ENCODE measurements around the gene LSP1. TPM values are rescaled to one million over a fixed set of nuclear protein-coding genes. Genes with fewer than 3 reads are reported as not detected.

LSP1 gene
- total RNA-seq, 2 donors from 2014 or later: 6.7 to 11.6 TPM

DNA sequence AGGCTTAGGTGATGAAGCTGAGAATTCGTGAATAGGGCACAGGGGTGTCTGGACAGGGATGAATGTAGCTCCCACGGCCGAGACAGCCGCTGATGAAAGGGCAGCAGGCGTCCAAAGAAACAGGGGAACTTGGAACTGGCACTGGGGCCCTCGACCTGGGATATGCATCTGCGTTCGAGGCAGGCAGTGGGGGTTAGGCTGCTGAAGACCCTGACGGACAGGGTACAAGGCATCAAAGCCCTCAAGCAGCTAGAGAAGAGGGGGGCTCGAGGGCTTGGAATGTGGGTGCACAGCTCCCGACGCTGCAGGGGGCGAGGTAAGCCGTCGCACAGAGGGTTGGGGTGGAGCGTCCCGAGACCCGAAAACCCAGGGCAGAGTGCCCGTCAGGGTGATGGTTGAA lies 25.0 kb upstream of the LSP1 start:
- TF ChIP-seq POLR2AphosphoS5 (IDR thresholded peaks at IDR 0.05) (no peak), POLR2A (IDR thresholded peaks at IDR 0.05) (no peak)
- TF ChIP-seq, protein P1, sequence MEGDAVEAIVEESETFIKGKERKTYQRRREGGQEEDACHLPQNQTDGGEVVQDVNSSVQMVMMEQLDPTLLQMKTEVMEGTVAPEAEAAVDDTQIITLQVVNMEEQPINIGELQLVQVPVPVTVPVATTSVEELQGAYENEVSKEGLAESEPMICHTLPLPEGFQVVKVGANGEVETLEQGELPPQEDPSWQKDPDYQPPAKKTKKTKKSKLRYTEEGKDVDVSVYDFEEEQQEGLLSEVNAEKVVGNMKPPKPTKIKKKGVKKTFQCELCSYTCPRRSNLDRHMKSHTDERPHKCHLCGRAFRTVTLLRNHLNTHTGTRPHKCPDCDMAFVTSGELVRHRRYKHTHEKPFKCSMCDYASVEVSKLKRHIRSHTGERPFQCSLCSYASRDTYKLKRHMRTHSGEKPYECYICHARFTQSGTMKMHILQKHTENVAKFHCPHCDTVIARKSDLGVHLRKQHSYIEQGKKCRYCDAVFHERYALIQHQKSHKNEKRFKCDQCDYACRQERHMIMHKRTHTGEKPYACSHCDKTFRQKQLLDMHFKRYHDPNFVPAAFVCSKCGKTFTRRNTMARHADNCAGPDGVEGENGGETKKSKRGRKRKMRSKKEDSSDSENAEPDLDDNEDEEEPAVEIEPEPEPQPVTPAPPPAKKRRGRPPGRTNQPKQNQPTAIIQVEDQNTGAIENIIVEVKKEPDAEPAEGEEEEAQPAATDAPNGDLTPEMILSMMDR (IDR thresholded peaks at IDR 0.05): no peak
- Histone ChIP-seq H3K4me3 (no peak overlapping the region), H3K9me3 (no peaks in the 10 kb centered on the region), H3K4me1 (replicated peaks) (peaks cover 9% of the 10 kb centered on the region), H3K27ac (peak overlapping the region in 1 of 2 donors; percentile 42), H3K27me3 (replicated peaks; ENCODE audit: insufficient read depth) (peaks cover 5% of the 10 kb centered on the region), H3K36me3 (no peaks in the 10 kb centered on the region)
- DNase-seq (ENCODE audit: low spot score): no peak
- intact Hi-C loops (cut with DNase I): no loop called here
- WGBS: 82% methylated on average over 19 of the region's 19 CpGs

- H3K9me3 ChIP-seq: no peaks in the 10 kb centered on the region
- DNase-seq (ENCODE audit: low spot score): no peak
- H3K27me3 ChIP-seq (replicated peaks; ENCODE audit: insufficient read depth): peaks cover 5% of the 10 kb centered on the region
- 90% methylated on average over 12 of the region's 12 CpGs for WGBS
- intact Hi-C loops (cut with DNase I): no loop called here
- H3K27ac ChIP-seq: no peak overlapping the region
- H3K36me3 ChIP-seq: no peaks in the 10 kb centered on the region
- no peak for TF ChIP-seq POLR2AphosphoS5 (IDR thresholded peaks at IDR 0.05)
- TF ChIP-seq, protein P1 (IDR thresholded peaks at IDR 0.05): no peak
- TF ChIP-seq POLR2A (IDR thresholded peaks at IDR 0.05): no peak
- peaks cover 10% of the 10 kb centered on the region for H3K4me1 ChIP-seq (replicated peaks)
- H3K4me3 ChIP-seq: no peak overlapping the region
Observed at GRCh38 chr11:1828542-1828941, 24.3 kb upstream of the LSP1 start.

DNA sequence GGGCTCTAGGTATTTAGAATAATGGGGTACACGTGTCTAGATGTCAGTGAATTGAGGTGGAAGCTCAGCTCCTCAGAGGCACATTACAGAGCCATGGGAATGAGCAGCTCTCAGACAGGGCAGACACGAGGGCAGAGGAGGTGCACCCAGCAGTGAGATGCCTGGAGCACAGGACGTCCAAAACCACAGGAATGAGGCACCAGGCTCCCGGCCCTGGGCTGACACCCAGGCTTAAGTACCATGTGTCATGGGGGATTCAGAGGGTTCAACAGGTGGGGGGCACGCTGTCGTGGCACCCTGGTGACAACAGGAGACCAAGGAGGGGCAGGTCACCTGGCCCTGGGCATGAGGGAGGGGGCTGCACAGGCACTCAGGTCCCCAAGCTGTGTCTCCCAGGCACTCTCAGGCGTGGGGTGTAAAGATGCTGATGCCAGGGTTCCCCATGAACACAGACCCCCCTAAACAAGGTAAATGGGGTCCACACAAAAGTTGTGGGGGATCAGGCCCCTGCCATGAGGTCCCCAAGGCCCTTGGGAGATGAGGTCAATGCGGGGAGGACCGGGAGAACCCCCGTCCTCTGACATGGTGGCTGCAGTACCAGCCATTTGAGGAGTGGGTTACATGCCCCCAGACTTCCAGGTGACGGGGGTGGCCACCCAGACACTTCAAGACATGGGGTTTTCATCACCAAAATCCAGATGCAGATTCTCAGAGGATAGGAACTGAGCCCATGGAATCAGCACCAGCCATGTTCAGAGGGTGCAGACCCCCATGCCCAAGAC lies 23.7 kb upstream of the LSP1 start:
- peak; percentile 60 for DNase-seq (ENCODE audit: low spot score)
- Histone ChIP-seq H3K36me3 (no peaks in the 10 kb centered on the region), H3K27ac (no peak overlapping the region), H3K4me1 (replicated peaks) (peaks cover 10% of the 10 kb centered on the region), H3K9me3 (no peaks in the 10 kb centered on the region), H3K4me3 (no peak overlapping the region), H3K27me3 (replicated peaks; ENCODE audit: insufficient read depth) (peaks cover 5% of the 10 kb centered on the region)
- WGBS: 57% methylated on average over 11 of the region's 11 CpGs
- TF ChIP-seq, protein P1 (IDR thresholded peaks at IDR 0.05): no peak
- TF ChIP-seq POLR2A (IDR thresholded peaks at IDR 0.05) (no peak), POLR2AphosphoS5 (IDR thresholded peaks at IDR 0.05) (peak; percentile 25)
- intact Hi-C loops (cut with DNase I): no loop called here

DNA sequence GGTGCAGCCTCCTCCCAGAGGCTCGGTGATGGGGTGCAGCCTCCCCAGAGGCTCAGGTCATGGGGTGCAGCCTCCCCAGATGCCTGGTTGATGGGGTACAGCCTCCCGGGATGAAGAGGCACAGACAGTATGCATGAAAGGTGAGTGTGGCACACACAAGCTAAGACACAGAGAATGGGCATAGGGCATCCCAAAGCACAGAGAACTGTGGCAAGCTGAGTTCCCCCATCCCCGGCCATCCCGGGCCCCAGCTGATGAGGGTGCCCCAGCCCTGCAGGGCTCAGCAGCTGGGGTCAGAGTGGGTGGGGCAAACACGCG lies 22.9 kb upstream of the LSP1 start:
- no peaks in the 10 kb centered on the region for H3K9me3 ChIP-seq
- intact Hi-C loops (cut with DNase I): no loop called here
- no peak for DNase-seq (ENCODE audit: low spot score)
- WGBS: 64% methylated on average over 5 of the region's 6 CpGs
- TF ChIP-seq, protein P1 (IDR thresholded peaks at IDR 0.05): no peak
- TF ChIP-seq POLR2A (IDR thresholded peaks at IDR 0.05) (no peak), POLR2AphosphoS5 (IDR thresholded peaks at IDR 0.05) (no peak)
- H3K4me3 ChIP-seq: no peak overlapping the region
- peaks cover 5% of the 10 kb centered on the region for H3K27me3 ChIP-seq (replicated peaks; ENCODE audit: insufficient read depth)
- peaks cover 10% of the 10 kb centered on the region for H3K4me1 ChIP-seq (replicated peaks)
- peak overlapping the region in 1 of 2 donors; percentile 47 for H3K27ac ChIP-seq
- H3K36me3 ChIP-seq: no peaks in the 10 kb centered on the region
